ENCODE measurements around the gene LDAH. TPM values are rescaled to one million over a fixed set of nuclear protein-coding genes. Genes with fewer than 3 reads are reported as not detected.
A peak's percentile ranks its signal among the peaks of the same experiment; 100 is the strongest.

LDAH gene
- total RNA-seq, 1 donor: 17.4 TPM

GRCh38 chr2:20638014-20638413 lies 184.9 kb downstream of the LDAH start:
- no peak overlapping the region for H3K27ac ChIP-seq (ENCODE audit: low read depth, low read length)
- no peak for DNase-seq (ENCODE audit: insufficient read length, low spot score, missing footprints)
- peaks cover 24% of the 10 kb centered on the region for H4K20me1 ChIP-seq (ENCODE audit: insufficient read depth, low read length)
- H3K36me3 ChIP-seq (ENCODE audit: insufficient read depth, low read length): peaks cover 23% of the 10 kb centered on the region
- TF ChIP-seq CTCF (IDR thresholded peaks at IDR 0.05; ENCODE audit: extremely low read depth, low read depth, low read length): no peak
- H3K4me3 ChIP-seq (ENCODE audit: insufficient read depth, low read length): no peak overlapping the region
- no peaks in the 10 kb centered on the region for H3K9me3 ChIP-seq (ENCODE audit: low read depth, low read length)
- peaks cover 23% of the 10 kb centered on the region for H3K4me1 ChIP-seq (ENCODE audit: insufficient read depth, low read length)
- H3K79me2 ChIP-seq (ENCODE audit: insufficient read depth, low read length): peaks cover 10% of the 10 kb centered on the region
- no peak overlapping the region for H2AFZ ChIP-seq (ENCODE audit: low read length)
- no peak overlapping the region for H3K4me2 ChIP-seq (ENCODE audit: insufficient read depth, low read length)
- no peaks in the 10 kb centered on the region for H3K27me3 ChIP-seq (ENCODE audit: insufficient read depth, low read length)

GRCh38 chr2:20637147-20637546 lies 185.8 kb downstream of the LDAH start:
- Histone ChIP-seq H3K36me3 (ENCODE audit: insufficient read depth, low read length) (peaks cover 19% of the 10 kb centered on the region), H3K27ac (ENCODE audit: low read depth, low read length) (no peak overlapping the region), H3K4me2 (ENCODE audit: insufficient read depth, low read length) (no peak overlapping the region), H3K4me3 (ENCODE audit: insufficient read depth, low read length) (no peak overlapping the region), H3K27me3 (ENCODE audit: insufficient read depth, low read length) (no peaks in the 10 kb centered on the region), H4K20me1 (ENCODE audit: insufficient read depth, low read length) (peaks cover 16% of the 10 kb centered on the region), H2AFZ (ENCODE audit: low read length) (no peak overlapping the region), H3K79me2 (ENCODE audit: insufficient read depth, low read length) (peaks cover 10% of the 10 kb centered on the region), H3K4me1 (ENCODE audit: insufficient read depth, low read length) (peaks cover 23% of the 10 kb centered on the region), H3K9me3 (ENCODE audit: low read depth, low read length) (no peaks in the 10 kb centered on the region)
- no peak for DNase-seq (ENCODE audit: insufficient read length, low spot score, missing footprints)
- TF ChIP-seq CTCF (IDR thresholded peaks at IDR 0.05; ENCODE audit: extremely low read depth, low read depth, low read length): no peak

GRCh38 chr2:20635675-20636584 lies 187.0 kb downstream of the LDAH start:
- DNase-seq (ENCODE audit: insufficient read length, low spot score, missing footprints): peak; percentile 99
- Histone ChIP-seq H3K27ac (ENCODE audit: low read depth, low read length) (no peak overlapping the region), H3K4me2 (ENCODE audit: insufficient read depth, low read length) (peak overlapping the region; percentile 13), H3K4me3 (ENCODE audit: insufficient read depth, low read length) (no peak overlapping the region), H4K20me1 (ENCODE audit: insufficient read depth, low read length) (peaks cover 7% of the 10 kb centered on the region), H3K36me3 (ENCODE audit: insufficient read depth, low read length) (peaks cover 19% of the 10 kb centered on the region), H3K9me3 (ENCODE audit: low read depth, low read length) (no peaks in the 10 kb centered on the region), H3K4me1 (ENCODE audit: insufficient read depth, low read length) (peaks cover 13% of the 10 kb centered on the region), H2AFZ (ENCODE audit: low read length) (no peak overlapping the region), H3K79me2 (ENCODE audit: insufficient read depth, low read length) (peaks cover 4% of the 10 kb centered on the region), H3K27me3 (ENCODE audit: insufficient read depth, low read length) (no peaks in the 10 kb centered on the region)
- TF ChIP-seq CTCF (IDR thresholded peaks at IDR 0.05; ENCODE audit: extremely low read depth, low read depth, low read length): peak; percentile 93

- H3K4me2 ChIP-seq (ENCODE audit: insufficient read depth, low read length): no peak overlapping the region
- H4K20me1 ChIP-seq (ENCODE audit: insufficient read depth, low read length): peaks cover 3% of the 10 kb centered on the region
- no peak overlapping the region for H3K27ac ChIP-seq (ENCODE audit: low read depth, low read length)
- H3K9me3 ChIP-seq (ENCODE audit: low read depth, low read length): no peaks in the 10 kb centered on the region
- no peaks in the 10 kb centered on the region for H3K27me3 ChIP-seq (ENCODE audit: insufficient read depth, low read length)
- no peak overlapping the region for H3K4me3 ChIP-seq (ENCODE audit: insufficient read depth, low read length)
- H3K4me1 ChIP-seq (ENCODE audit: insufficient read depth, low read length): peaks cover 12% of the 10 kb centered on the region
- no peaks in the 10 kb centered on the region for H3K79me2 ChIP-seq (ENCODE audit: insufficient read depth, low read length)
- peaks cover 13% of the 10 kb centered on the region for H3K36me3 ChIP-seq (ENCODE audit: insufficient read depth, low read length)
- TF ChIP-seq CTCF (IDR thresholded peaks at IDR 0.05; ENCODE audit: extremely low read depth, low read depth, low read length): no peak
- DNase-seq (ENCODE audit: insufficient read length, low spot score, missing footprints): peak; percentile 6
- no peak overlapping the region for H2AFZ ChIP-seq (ENCODE audit: low read length)
Observed at GRCh38 chr2:20635113-20635510, 187.8 kb downstream of the LDAH start.
